D721Med (cell line): ENCODE data around the gene GNPDA1.
"Not testable (repeated sequence)": the region's sequence is repeated elsewhere in the genome, so short reads cannot be mapped to it uniquely, and the experiment has no call there.

Experiments used
- DNase-seq: peaks from one replicate; pipeline ENCODE4 v3.0.0; 2011; ENCODE audit warnings: low spot score; ENCODE audit not compliant: insufficient read length
- FAIRE-seq: peaks from 2 replicates; lab custom pipeline; 2011; peaks lifted over from hg19 to GRCh38; lab: Jason Lieb, UNC
- TF ChIP-seq, protein P1 (sequence below): IDR thresholded peaks from 2 replicates; pipeline ENCODE4 v1.5.1; 2012; ENCODE audit warnings: mild to moderate bottlenecking, control low read depth; ENCODE audit not compliant: insufficient read depth; ENCODE audit errors: missing control alignments

The GNPDA1 gene

DNA sequence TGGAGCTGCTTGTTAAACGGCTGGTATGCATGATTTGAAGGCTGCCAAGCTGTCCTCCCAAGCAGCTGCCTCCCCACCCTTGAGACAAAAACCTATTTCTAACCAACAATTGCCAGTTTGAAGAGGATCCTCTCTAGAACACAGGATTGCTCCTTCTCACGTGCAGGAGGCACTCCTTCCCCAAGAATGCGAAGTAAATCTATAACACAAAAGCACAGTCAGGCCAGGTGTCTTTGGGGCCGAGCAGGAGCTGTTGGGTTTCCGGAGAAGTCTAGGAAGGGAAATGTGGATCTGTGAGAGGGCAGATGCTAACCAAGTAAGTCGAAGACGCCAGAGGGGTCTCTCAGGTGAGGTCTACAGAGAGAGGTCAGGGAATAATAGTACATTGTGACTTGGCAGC is 35.4 kb upstream of the GNPDA1 start:
- TF ChIP-seq, protein P1, sequence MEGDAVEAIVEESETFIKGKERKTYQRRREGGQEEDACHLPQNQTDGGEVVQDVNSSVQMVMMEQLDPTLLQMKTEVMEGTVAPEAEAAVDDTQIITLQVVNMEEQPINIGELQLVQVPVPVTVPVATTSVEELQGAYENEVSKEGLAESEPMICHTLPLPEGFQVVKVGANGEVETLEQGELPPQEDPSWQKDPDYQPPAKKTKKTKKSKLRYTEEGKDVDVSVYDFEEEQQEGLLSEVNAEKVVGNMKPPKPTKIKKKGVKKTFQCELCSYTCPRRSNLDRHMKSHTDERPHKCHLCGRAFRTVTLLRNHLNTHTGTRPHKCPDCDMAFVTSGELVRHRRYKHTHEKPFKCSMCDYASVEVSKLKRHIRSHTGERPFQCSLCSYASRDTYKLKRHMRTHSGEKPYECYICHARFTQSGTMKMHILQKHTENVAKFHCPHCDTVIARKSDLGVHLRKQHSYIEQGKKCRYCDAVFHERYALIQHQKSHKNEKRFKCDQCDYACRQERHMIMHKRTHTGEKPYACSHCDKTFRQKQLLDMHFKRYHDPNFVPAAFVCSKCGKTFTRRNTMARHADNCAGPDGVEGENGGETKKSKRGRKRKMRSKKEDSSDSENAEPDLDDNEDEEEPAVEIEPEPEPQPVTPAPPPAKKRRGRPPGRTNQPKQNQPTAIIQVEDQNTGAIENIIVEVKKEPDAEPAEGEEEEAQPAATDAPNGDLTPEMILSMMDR, result no peak
- FAIRE-seq, result no peak
- DNase-seq, result no peak

DNA sequence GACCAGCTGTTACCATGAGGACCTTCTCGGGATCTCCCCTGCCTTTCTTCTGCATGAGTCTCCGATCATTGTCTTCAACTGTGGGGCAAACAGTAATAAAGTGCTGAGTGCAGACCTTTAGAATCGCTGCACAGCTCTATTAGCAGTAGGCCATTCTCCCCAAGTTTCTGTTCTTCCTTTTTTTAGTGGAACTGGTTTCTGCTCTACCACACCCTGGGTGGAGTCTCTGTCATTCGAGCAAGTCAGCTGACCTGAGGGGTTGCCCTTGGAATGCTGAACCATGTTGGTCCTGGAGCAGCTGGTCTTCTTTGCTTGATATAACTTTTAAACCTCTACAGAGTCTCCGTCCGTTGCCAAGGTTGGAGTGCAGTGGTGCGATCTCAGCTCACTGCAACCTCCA is 33.4 kb upstream of the GNPDA1 start:
- TF ChIP-seq, protein P1, result no peak
- no peak for DNase-seq
- no peak for FAIRE-seq

DNA sequence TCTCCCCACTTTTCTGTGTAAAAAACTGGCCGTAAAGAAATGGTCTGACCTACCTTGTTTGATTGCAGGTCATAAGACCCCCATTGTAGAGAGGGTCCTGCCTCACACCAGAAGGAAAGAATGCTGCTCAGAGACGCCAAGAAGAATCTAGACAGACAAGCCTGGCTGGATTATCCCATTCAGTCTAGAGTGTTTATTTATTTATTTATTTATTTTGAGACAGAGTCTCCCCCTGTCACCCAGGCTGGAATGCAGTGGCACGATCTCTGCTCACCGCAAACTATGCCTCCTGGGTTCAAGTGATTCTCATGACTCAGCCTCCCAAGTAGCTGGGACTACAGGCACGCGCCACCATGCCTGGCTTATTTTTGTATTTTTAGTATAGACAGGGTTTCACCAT is 28.1 kb upstream of the GNPDA1 start:
- DNase-seq, FAIRE-seq: not testable (repeated sequence)

GRCh38 chr5:142040285-142040684 is 27.5 kb upstream of the GNPDA1 start:
- TF ChIP-seq, protein P1, result no peak
- DNase-seq (no peak), FAIRE-seq (no peak)

GRCh38 chr5:142038735-142039134 is 25.9 kb upstream of the GNPDA1 start:
- DNase-seq (no peak), FAIRE-seq (no peak)
- TF ChIP-seq, protein P1, result no peak

DNA sequence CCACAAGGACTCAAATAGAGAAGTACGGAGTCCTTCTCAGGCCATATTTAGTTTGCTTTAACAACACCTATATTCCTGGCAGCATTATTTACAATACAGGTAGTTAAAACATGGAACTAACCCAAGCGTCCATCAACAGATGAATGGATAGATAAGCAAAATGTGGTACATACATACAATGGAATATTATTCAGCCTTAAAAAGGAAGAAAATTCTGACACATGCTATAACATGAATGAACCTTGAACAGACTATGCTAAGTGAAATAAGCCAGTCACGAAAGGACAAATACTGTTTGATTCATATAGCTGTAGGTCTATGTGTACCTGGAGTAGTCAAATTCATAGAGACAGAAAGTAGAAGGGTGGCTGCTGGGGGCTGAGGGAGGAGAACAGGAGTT is 24.8 kb upstream of the GNPDA1 start:
- not testable (repeated sequence) for DNase-seq, FAIRE-seq

- no peak for FAIRE-seq
- TF ChIP-seq, protein P1, result no peak
These were observed 24.1 kb upstream of the GNPDA1 start for GRCh38 chr5:142036918-142037317.

GRCh38 chr5:142034994-142035393 is 22.2 kb upstream of the GNPDA1 start:
- DNase-seq (no peak), FAIRE-seq (no peak)
- TF ChIP-seq, protein P1, result no peak

More at GRCh38 chr5:142036918-142037317, 24.1 kb upstream of the GNPDA1 start:
- DNase-seq, result no peak

GRCh38 chr5:142033632-142034567 is 21.1 kb upstream of the GNPDA1 start:
- not testable (repeated sequence) for FAIRE-seq, DNase-seq
